SK-N-SH treated with all-trans-retinoic acid at 6 μM for 48 hours (cell line): ENCODE data around the gene SPNS3.

Experiments
- ISL1 ChIP-seq: fragments of 250-450 bp; sonication (Bioruptor Pico); IDR thresholded peaks from 2 replicates; pipeline ENCODE4 v2.1.2; 2022; ENCODE audit warnings: mild to moderate bottlenecking, moderate library complexity
- PPARA ChIP-seq: fragments of 250-450 bp; sonication (Bioruptor Pico); IDR thresholded peaks from 2 replicates; pipeline ENCODE4 v1.5.0; 2020; ENCODE audit warnings: mild to moderate bottlenecking, borderline replicate concordance
- TCF4 ChIP-seq: fragments of 250-450 bp; sonication (Bioruptor Pico); IDR thresholded peaks from 2 replicates; pipeline ENCODE4 v1.8.0; 2021; ENCODE audit warnings: mild to moderate bottlenecking, moderate library complexity, borderline replicate concordance
- ZNF8 ChIP-seq: fragments of 450-650 bp; formaldehyde crosslinking; IDR thresholded peaks from 2 replicates; pipeline ENCODE4 v1.5.0; 2020; ENCODE audit warnings: mild to moderate bottlenecking, moderate library complexity
- TF ChIP-seq, protein P1 (sequence below): fragments of 250-450 bp; sonication (Bioruptor Pico); IDR thresholded peaks from 2 replicates; pipeline ENCODE4 v1.8.0; 2021; ENCODE audit warnings: low read depth, mild to moderate bottlenecking, moderate library complexity, borderline replicate concordance

DNA sequence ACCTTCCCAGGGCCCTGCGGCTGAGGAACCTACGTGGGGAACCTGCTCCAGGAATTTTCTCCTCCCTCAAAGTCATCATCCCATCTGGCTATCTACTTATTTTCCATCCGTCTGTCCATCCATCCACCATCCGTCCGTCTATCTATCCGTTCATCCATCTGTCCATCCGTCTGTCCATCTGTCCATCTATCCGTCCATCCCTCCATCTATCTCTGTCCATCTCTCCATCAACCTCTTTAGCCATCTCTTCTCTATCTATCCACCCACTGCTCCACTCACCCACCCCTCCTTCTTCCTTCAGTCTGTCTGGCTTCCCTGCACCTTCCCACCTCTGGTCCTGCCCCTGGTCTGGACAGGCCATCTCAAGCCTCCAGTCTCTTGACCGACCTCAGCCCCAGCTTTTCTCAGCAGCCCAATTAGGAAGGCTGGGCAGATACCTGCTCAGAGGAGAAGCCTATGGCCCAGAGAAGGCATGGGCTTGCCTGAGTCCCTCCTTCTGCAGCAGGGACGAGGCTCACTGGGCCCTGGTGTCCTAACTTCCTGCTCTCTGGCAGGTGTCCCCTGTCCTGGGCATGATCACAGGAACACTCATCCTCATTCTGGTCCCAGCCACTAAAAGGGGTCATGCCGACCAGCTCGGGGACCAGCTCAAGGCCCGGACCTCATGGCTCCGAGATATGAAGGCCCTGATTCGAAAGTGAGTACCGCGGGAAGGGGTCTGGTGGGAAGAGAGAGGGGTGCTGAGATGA, 98.4 kb downstream of the SPNS3 start:
- TF ChIP-seq ISL1 (no peak), ZNF8 (CRISPR knock-in tag) (no peak), TCF4 (CRISPR knock-in tag) (no peak), PPARA (CRISPR knock-in tag) (no peak)
- TF ChIP-seq, protein P1, sequence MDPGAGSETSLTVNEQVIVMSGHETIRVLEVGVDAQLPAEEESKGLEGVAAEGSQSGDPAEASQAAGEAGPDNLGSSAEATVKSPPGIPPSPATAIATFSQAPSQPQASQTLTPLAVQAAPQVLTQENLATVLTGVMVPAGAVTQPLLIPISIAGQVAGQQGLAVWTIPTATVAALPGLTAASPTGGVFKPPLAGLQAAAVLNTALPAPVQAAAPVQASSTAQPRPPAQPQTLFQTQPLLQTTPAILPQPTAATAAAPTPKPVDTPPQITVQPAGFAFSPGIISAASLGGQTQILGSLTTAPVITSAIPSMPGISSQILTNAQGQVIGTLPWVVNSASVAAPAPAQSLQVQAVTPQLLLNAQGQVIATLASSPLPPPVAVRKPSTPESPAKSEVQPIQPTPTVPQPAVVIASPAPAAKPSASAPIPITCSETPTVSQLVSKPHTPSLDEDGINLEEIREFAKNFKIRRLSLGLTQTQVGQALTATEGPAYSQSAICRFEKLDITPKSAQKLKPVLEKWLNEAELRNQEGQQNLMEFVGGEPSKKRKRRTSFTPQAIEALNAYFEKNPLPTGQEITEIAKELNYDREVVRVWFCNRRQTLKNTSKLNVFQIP (CRISPR knock-in tag) = no peak
